HepG2 (cell line): Measurements from ENCODE around the gene ECHS1. TPM values are rescaled to one million over a fixed set of nuclear protein-coding genes. Genes with fewer than 3 reads are reported as not detected.

Experiments used
- ATAC-seq: fragments of 200-7000 bp; cut with Tn5 transposase; 3 replicates; pipeline ENCODE4 v1.9.1; 2020; ENCODE audit warnings: mild to moderate bottlenecking, moderate library complexity
- BruUV-seq: library from RNA; stranded (reverse); fragments of 400-500 nt; replicated peaks from 2 replicates; lab custom pipeline; 2021; lab: Mats Ljungman, UMichigan
- CTCF ChIA-PET: fragments of 300-600 bp; formaldehyde crosslinking; extraction: SDS; loops from one replicate; lab custom pipeline; 2021; ENCODE audit warnings: low total read pairs, inconsistent platforms, low intra/inter-chr PET ratio; lab: Yijun Ruan, JAX
- POLR2A ChIA-PET: fragments of 350-600 bp; sonication (Branson Sonifier 250); formaldehyde crosslinking; loops from one replicate; lab custom pipeline; 2020; ENCODE audit warnings: antibody characterized with exemption, inconsistent platforms; lab: Yijun Ruan, JAX
- DNase-seq: peaks from one replicate; pipeline ENCODE4 v3.0.0-alpha.2; 2015; ENCODE audit warnings: low spot score
- FAIRE-seq: peaks from 3 replicates; lab custom pipeline; 2011; peaks lifted over from hg19 to GRCh38; lab: Jason Lieb, UNC
- H2AFZ ChIP-seq: one replicate; pipeline ENCODE4 v1.6.1; 2011; ENCODE audit warnings: low read length, inconsistent platforms
- H3K27ac ChIP-seq: fragments of 300-600 bp; 3 replicates; pipeline ENCODE4 v1.8.0; 2011; ENCODE audit warnings: mixed run types, mild to moderate bottlenecking, mixed read lengths, low read length, inconsistent platforms; ENCODE audit not compliant: insufficient read depth; ENCODE audit errors: extremely low read length
- H3K27me3 ChIP-seq, 2 experiments: fragments of 200-600 bp in 1 of 2; 2 replicates in 1 of 2; 3 replicates in 1 of 2; pipeline versions ENCODE4 v1.6.0 to v1.8.0; 2011; ENCODE audit warnings: low read length in 2 of 2, mild to moderate bottlenecking in 2 of 2, moderate library complexity in 2 of 2, inconsistent platforms in 1 of 2; ENCODE audit not compliant: insufficient read depth in 2 of 2, control insufficient read depth in 1 of 2
- H3K36me3 ChIP-seq, 2 experiments: fragments of 200-600 bp in 1 of 2; replicated peaks in 1 of 2; 2 replicates in 1 of 2; 3 replicates in 1 of 2; pipeline versions ENCODE4 v1.5.1 to v1.8.0; 2011; ENCODE audit warnings: low read length in 2 of 2, inconsistent platforms in 1 of 2; ENCODE audit not compliant: insufficient read depth in 2 of 2, control insufficient read depth in 1 of 2
- H3K4me1 ChIP-seq: 2 replicates; pipeline ENCODE4 v1.5.1; 2012; ENCODE audit warnings: low read length, inconsistent platforms; ENCODE audit not compliant: insufficient read depth
- H3K4me2 ChIP-seq: 2 replicates; pipeline ENCODE4 v1.6.0; 2011; ENCODE audit warnings: low read depth, low read length, inconsistent platforms
- H3K4me3 ChIP-seq, 3 experiments: fragments of 200-600 bp in 1 of 3; sonication (generic), shearing (Covaris generic) in 1 of 3; replicated peaks in 1 of 3; 2 replicates each; pipeline ENCODE4 v1.5.1; 2011 to 2016; ENCODE audit warnings: low read length in 3 of 3, inconsistent platforms in 2 of 3, low read depth in 2 of 3, mild to moderate bottlenecking in 2 of 3, control low read depth in 1 of 3, mixed read lengths in 1 of 3; ENCODE audit not compliant: insufficient read depth in 1 of 3
- H3K79me2 ChIP-seq: one replicate; pipeline ENCODE4 v1.6.1; 2011; ENCODE audit warnings: low read length, inconsistent platforms; ENCODE audit not compliant: insufficient read depth
- H3K9ac ChIP-seq: 2 replicates; pipeline ENCODE4 v1.6.0; 2011; ENCODE audit warnings: mild to moderate bottlenecking, low read depth, low read length, inconsistent platforms; ENCODE audit not compliant: insufficient read depth
- H3K9me3 ChIP-seq: 2 replicates; pipeline ENCODE4 v1.5.1; 2012; ENCODE audit warnings: mild to moderate bottlenecking, low read length
- H4K20me1 ChIP-seq: 2 replicates; pipeline ENCODE4 v1.6.0; 2011; ENCODE audit warnings: inconsistent platforms, mild to moderate bottlenecking, low read length, moderate library complexity; ENCODE audit not compliant: insufficient read depth
- CEBPG ChIP-seq: IDR thresholded peaks from 2 replicates; pipeline ENCODE4 v1.6.1; 2016
- FOXJ3 ChIP-seq: sonication (generic); formaldehyde crosslinking; IDR thresholded peaks from 2 replicates; pipeline ENCODE4 v1.4.0; 2020; ENCODE audit warnings: missing genetic modification reagents, mild to moderate bottlenecking, borderline replicate concordance
- HDAC1 ChIP-seq: sonication (generic); formaldehyde crosslinking; IDR thresholded peaks from 2 replicates; pipeline ENCODE4 v1.5.1; 2020; ENCODE audit warnings: mild to moderate bottlenecking, missing genetic modification reagents
- KDM5B ChIP-seq: sonication (generic); formaldehyde crosslinking; IDR thresholded peaks from 2 replicates; pipeline ENCODE4 v1.4.0; 2020; ENCODE audit warnings: missing genetic modification reagents, mild to moderate bottlenecking, borderline replicate concordance
- MAFG ChIP-seq: sonication (generic); formaldehyde crosslinking; IDR thresholded peaks from 2 replicates; pipeline ENCODE4 v1.5.1; 2020; ENCODE audit warnings: mild to moderate bottlenecking, missing genetic modification reagents
- SIN3A ChIP-seq: IDR thresholded peaks from 2 replicates; pipeline ENCODE4 v1.6.1; 2011; ENCODE audit warnings: low read depth, mild to moderate bottlenecking, control low read depth, low read length, borderline replicate concordance
- WGBS: methylation state at CpG from one replicate; pipeline ENCODE4 v1.1.6; 2017; ENCODE audit warnings: low lambda C conversion rate; 5-methylcytosine and 5-hydroxymethylcytosine counted together
- in situ Hi-C: cut with HindIII; loops from 2 replicates; pipeline ENCODE4 v1.10.0; 2017; ENCODE audit warnings: low pct_unique_long_range_greater_than_20kb; ENCODE audit not compliant: extremely low pct_ligation_motif_present
- intact Hi-C: fragments of 100-400 bp; cut with micrococcal nuclease; formaldehyde crosslinking; loops from one replicate; pipeline ENCODE4 v1.10.0; 2022; ENCODE audit not compliant: unreplicated experiment
- polyA plus RNA-seq, 8 experiments: library from polyadenylated mRNA; depleted of rRNA in 3 of 8; stranded (reverse) in 7 of 8; unstranded in 1 of 8; fragments of >200 nt; fragmentation: Illumina TruSeq in 4 of 8; extraction: Trizol in 4 of 8; gene quantifications; 2 replicates each; pipeline versions ENCODE4 v1.2.1 to v1.2.3, GENCODE V29; 2011 to 2016; ENCODE audit warnings: low read depth in 4 of 8, missing spikeins in 1 of 8, mixed read lengths in 1 of 8; ENCODE audit not compliant: insufficient read depth in 1 of 8
- total RNA-seq, 5 experiments: library from RNA; depleted of rRNA; stranded (reverse); fragments of >200 nt; fragmentation: Illumina TruSeq; extraction: Trizol; gene quantifications; 2 replicates each; pipeline ENCODE4 v1.2.3, GENCODE V29; 2016; ENCODE audit warnings: low read depth in 1 of 5
- TF ChIP-seq, protein P1 (sequence below): sonication (generic); formaldehyde crosslinking; IDR thresholded peaks from 2 replicates; pipeline ENCODE4 v1.9.0; 2021; ENCODE audit warnings: missing genetic modification reagents, borderline replicate concordance
- TF ChIP-seq, protein P2 (sequence below): IDR thresholded peaks from 2 replicates; pipeline ENCODE4 v1.6.1; 2016; ENCODE audit warnings: missing compliant biosample characterization, missing genetic modification reagents, borderline replicate concordance
- TF ChIP-seq, protein P3 (sequence below): sonication (generic); formaldehyde crosslinking; IDR thresholded peaks from 2 replicates; pipeline ENCODE4 v1.5.1; 2020; ENCODE audit warnings: missing genetic modification reagents, mild to moderate bottlenecking, borderline replicate concordance
- TF ChIP-seq, protein P4 (sequence below): sonication (generic); formaldehyde crosslinking; conservative IDR thresholded peaks from 2 replicates; pipeline ENCODE4 v1.8.0; 2022; ENCODE audit warnings: missing genetic modification reagents
- TF ChIP-seq, protein P5 (sequence below): sonication (generic); formaldehyde crosslinking; IDR thresholded peaks from 2 replicates; pipeline ENCODE4 v1.4.0; 2020; ENCODE audit warnings: mild to moderate bottlenecking, missing genetic modification reagents

ECHS1 gene
- total and polyA plus RNA-seq, 2 of the 13 experiments (the other 11 are each of a cell fraction or from before 2014, with no cell fraction given): 32.7 to 195 TPM

DNA sequence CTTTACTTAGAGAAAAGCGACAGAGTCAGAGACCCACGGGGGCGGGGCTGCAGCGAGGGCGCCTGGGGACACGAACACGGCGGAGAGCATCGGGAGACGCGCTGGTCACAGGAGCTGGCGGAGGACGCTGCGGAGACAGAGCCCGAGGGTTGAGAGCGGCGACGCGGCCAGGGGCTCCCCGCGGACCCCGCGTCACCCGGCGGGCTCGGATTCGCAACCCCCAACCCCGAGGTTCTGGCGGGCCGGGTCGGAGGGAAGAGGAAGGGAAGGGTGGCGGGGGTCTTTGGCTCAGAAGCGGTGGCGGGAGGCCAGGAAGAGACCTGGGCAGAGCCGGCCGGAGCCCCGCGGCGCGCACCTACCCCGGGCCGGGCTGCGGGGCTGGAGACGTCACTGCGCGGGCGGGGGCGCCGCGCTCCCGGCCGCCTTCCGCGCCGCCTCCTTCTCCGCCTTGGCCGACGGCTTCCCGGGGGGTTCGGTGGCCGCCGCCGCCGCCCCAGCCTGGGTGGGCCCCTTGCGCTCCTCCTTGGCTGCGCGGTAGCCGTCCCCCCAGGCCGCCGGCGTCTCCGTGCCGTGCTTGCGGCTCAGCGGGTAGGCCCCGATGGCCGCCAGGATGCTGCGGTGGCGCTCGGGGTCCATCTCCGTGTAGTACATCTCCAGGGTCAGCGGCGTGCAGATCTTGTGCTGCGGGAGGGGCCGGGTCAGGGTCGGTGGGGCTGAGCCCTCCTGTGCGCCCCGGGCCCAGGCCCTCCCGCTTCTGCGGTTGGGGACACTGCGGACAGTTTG lies 47.5 kb downstream of the ECHS1 start (continued):
- TF ChIP-seq, protein P1, sequence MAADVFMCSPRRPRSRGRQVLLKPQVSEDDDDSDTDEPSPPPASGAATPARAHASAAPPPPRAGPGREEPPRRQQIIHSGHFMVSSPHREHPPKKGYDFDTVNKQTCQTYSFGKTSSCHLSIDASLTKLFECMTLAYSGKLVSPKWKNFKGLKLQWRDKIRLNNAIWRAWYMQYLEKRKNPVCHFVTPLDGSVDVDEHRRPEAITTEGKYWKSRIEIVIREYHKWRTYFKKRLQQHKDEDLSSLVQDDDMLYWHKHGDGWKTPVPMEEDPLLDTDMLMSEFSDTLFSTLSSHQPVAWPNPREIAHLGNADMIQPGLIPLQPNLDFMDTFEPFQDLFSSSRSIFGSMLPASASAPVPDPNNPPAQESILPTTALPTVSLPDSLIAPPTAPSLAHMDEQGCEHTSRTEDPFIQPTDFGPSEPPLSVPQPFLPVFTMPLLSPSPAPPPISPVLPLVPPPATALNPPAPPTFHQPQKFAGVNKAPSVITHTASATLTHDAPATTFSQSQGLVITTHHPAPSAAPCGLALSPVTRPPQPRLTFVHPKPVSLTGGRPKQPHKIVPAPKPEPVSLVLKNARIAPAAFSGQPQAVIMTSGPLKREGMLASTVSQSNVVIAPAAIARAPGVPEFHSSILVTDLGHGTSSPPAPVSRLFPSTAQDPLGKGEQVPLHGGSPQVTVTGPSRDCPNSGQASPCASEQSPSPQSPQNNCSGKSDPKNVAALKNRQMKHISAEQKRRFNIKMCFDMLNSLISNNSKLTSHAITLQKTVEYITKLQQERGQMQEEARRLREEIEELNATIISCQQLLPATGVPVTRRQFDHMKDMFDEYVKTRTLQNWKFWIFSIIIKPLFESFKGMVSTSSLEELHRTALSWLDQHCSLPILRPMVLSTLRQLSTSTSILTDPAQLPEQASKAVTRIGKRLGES (CRISPR knock-in tag): no peak
- TF ChIP-seq HDAC1 (CRISPR knock-in tag): peak; percentile 12; the same call in 1 of the 2 replicates
- TF ChIP-seq, protein P2, sequence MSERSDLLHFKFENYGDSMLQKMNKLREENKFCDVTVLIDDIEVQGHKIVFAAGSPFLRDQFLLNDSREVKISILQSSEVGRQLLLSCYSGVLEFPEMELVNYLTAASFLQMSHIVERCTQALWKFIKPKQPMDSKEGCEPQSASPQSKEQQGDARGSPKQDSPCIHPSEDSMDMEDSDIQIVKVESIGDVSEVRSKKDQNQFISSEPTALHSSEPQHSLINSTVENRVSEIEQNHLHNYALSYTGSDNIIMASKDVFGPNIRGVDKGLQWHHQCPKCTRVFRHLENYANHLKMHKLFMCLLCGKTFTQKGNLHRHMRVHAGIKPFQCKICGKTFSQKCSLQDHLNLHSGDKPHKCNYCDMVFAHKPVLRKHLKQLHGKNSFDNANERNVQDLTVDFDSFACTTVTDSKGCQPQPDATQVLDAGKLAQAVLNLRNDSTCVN (CRISPR knock-in tag): no peak

DNA sequence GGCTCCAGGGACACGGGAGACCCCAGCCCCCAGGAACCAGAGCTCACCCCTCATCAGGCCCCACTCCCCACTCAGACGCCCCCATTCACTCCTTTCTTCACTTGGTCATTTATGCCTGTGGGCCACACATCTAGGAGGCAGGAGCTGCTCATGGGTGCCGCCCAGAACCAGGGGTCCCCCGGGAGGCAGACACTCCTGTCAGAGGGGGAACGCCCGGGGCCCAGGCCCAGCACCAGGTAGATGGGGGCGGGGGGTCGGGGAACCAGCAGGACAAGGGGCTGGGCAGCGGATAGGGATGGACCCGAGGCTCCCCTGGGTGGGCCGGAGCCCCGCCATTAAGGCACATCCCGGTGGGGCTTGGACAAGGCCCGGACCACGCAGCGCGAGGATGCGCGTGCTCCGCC lies 48.3 kb downstream of the ECHS1 start:
- no peak overlapping the region for H3K9ac ChIP-seq
- TF ChIP-seq FOXJ3 (CRISPR knock-in tag): no peak
- no peak for TF ChIP-seq SIN3A
- TF ChIP-seq, protein P3, sequence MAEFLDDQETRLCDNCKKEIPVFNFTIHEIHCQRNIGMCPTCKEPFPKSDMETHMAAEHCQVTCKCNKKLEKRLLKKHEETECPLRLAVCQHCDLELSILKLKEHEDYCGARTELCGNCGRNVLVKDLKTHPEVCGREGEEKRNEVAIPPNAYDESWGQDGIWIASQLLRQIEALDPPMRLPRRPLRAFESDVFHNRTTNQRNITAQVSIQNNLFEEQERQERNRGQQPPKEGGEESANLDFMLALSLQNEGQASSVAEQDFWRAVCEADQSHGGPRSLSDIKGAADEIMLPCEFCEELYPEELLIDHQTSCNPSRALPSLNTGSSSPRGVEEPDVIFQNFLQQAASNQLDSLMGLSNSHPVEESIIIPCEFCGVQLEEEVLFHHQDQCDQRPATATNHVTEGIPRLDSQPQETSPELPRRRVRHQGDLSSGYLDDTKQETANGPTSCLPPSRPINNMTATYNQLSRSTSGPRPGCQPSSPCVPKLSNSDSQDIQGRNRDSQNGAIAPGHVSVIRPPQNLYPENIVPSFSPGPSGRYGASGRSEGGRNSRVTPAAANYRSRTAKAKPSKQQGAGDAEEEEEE (CRISPR knock-in tag): no peak
- TF ChIP-seq CEBPG (CRISPR knock-in tag): no peak
- TF ChIP-seq, protein P4, sequence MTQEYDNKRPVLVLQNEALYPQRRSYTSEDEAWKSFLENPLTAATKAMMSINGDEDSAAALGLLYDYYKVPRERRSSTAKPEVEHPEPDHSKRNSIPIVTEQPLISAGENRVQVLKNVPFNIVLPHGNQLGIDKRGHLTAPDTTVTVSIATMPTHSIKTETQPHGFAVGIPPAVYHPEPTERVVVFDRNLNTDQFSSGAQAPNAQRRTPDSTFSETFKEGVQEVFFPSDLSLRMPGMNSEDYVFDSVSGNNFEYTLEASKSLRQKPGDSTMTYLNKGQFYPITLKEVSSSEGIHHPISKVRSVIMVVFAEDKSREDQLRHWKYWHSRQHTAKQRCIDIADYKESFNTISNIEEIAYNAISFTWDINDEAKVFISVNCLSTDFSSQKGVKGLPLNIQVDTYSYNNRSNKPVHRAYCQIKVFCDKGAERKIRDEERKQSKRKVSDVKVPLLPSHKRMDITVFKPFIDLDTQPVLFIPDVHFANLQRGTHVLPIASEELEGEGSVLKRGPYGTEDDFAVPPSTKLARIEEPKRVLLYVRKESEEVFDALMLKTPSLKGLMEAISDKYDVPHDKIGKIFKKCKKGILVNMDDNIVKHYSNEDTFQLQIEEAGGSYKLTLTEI: no peak
- TF ChIP-seq, protein P5, sequence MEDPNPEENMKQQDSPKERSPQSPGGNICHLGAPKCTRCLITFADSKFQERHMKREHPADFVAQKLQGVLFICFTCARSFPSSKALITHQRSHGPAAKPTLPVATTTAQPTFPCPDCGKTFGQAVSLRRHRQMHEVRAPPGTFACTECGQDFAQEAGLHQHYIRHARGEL (CRISPR knock-in tag): no peak
- TF ChIP-seq KDM5B: no peak
- TF ChIP-seq MAFG (CRISPR knock-in tag): 0 out of 2 replicates have a peak, but pooled peaks have one; percentile 13
- H3K9me3 ChIP-seq: no peaks in the 10 kb centered on the region
- H3K27ac ChIP-seq: no peak overlapping the region
- no CpG with 5 or more reads among the region's 20 CpGs for WGBS
- ChIA-PET CTCF (no interaction called here), POLR2A (interaction anchor here (0.7 to 2.6 kb wide), 8 partner anchors 11 to 53 kb away, joined by 3 to 18 read pairs (median 4); partner anchors contain the start of genes CALY, ECHS1, FUOM and PRAP1)
- intact Hi-C loops (loop anchor here (10.0 kb wide), 1 partner anchor 50 kb away; the partner anchor contains the start of genes ECHS1 and PAOX), in situ Hi-C loops (no loop called here)
- DNase-seq (no peak), FAIRE-seq (no peak), ATAC-seq (peak; percentile 4; the same call in 2 of the 3 replicates)
- H4K20me1 ChIP-seq: no peaks in the 10 kb centered on the region
- peak overlapping the region; percentile 55 to 74 (median 61); a peak in 3 of 6 replicates for H3K4me3 ChIP-seq
- no peaks in the 10 kb centered on the region for H3K79me2 ChIP-seq
- no peak overlapping the region for H2AFZ ChIP-seq
- peak overlapping the region; percentile 83 for H3K4me2 ChIP-seq
- H3K4me1 ChIP-seq: peaks cover 29% of the 10 kb centered on the region
- H3K27me3 ChIP-seq: peaks cover 5 to 47% of the 10 kb centered on the region in 2 experiments
- no peaks in the 10 kb centered on the region for H3K36me3 ChIP-seq
- no TSS peak for BruUV-seq
